ENCODE results near the gene GPC6.

DNA sequence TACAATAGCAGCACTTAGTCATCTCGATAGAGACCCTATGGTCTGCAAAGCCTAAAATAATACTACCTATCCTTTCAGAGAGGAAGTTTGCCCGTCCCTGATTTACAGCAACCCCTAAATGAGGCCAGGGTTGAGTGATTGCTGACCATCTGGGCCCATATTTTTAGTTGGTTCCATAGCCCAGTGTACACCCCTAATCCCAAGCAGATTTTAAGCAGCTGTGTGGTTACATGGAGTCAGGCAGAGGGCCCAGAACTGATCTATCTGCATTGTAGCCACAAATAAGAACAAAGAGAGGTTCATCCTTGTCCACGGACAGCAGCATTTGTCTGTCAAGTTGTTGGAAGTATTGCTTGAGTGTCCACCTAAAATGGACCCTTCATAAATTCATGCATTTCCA is 1104.7 kb downstream of the GPC6 start:
- TF ChIP-seq, protein P1, sequence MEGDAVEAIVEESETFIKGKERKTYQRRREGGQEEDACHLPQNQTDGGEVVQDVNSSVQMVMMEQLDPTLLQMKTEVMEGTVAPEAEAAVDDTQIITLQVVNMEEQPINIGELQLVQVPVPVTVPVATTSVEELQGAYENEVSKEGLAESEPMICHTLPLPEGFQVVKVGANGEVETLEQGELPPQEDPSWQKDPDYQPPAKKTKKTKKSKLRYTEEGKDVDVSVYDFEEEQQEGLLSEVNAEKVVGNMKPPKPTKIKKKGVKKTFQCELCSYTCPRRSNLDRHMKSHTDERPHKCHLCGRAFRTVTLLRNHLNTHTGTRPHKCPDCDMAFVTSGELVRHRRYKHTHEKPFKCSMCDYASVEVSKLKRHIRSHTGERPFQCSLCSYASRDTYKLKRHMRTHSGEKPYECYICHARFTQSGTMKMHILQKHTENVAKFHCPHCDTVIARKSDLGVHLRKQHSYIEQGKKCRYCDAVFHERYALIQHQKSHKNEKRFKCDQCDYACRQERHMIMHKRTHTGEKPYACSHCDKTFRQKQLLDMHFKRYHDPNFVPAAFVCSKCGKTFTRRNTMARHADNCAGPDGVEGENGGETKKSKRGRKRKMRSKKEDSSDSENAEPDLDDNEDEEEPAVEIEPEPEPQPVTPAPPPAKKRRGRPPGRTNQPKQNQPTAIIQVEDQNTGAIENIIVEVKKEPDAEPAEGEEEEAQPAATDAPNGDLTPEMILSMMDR (IDR thresholded peaks at IDR 0.05; ENCODE audit: low read length), result no peak
- TF ChIP-seq EZH2 (IDR thresholded peaks at IDR 0.05; ENCODE audit: borderline replicate concordance, low read length), result no peak

All from OCI-LY1 (cell line).